Stimulated activated CD8-positive, alpha-beta memory T cell treated with anti-CD3 and anti-CD28 coated beads, Interleukin-12 subunit alpha, Interleukin-12 subunit beta, amount 100 ng/mL, for 4 hours (primary cell): ENCODE measurements around the gene B4GALT2.
A peak's percentile ranks its signal among the peaks of the same experiment; 100 is the strongest.

Experiments used
- DNase-seq: peaks from one replicate; pipeline ENCODE4 v3.0.0-alpha.2; 2020; ENCODE audit warnings: low read depth

Gene B4GALT2, protein sequence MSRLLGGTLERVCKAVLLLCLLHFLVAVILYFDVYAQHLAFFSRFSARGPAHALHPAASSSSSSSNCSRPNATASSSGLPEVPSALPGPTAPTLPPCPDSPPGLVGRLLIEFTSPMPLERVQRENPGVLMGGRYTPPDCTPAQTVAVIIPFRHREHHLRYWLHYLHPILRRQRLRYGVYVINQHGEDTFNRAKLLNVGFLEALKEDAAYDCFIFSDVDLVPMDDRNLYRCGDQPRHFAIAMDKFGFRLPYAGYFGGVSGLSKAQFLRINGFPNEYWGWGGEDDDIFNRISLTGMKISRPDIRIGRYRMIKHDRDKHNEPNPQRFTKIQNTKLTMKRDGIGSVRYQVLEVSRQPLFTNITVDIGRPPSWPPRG

DNA sequence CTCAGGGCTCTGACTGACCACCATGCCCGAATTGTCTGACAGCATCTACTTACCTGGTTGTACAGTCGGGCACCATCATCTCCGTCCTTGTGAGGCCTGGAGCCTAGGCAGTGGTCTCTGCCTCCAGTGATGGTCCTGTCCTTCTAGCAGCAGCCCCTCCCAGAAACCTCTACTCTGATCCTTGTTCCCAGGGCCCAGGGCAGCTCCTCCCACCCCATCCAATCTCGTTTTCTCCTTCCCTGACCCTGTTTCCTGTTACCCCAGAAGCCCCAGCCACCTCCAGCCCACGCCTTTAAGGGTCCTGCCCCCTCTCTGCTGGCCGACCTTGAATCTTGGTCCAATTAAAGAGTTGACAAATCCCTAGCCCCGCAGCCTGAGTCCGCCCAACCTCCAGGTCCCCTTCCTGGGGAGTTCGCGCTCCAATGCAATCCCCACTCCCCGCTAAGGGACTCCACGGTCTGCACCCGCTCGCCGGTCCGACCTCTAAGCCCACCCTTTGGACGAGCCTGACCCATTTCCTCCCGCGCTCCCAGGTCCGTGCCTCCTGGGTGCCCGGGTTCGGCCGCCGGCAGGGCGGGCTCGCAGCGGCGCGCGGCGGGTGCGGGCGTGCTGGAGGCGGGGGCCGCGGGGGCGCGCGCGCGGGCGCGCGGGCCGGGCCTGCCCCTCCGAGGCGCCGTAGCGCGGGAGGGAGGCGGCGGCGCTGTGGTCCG, at the start of gene B4GALT2:
Gene B4GALT2, plus strand, starts transcription at position 660 of the 710 bp plus-strand sequence. CDS start 1,951 bp downstream, outside the sequence.
- DNase-seq, result peak; percentile 21

DNA sequence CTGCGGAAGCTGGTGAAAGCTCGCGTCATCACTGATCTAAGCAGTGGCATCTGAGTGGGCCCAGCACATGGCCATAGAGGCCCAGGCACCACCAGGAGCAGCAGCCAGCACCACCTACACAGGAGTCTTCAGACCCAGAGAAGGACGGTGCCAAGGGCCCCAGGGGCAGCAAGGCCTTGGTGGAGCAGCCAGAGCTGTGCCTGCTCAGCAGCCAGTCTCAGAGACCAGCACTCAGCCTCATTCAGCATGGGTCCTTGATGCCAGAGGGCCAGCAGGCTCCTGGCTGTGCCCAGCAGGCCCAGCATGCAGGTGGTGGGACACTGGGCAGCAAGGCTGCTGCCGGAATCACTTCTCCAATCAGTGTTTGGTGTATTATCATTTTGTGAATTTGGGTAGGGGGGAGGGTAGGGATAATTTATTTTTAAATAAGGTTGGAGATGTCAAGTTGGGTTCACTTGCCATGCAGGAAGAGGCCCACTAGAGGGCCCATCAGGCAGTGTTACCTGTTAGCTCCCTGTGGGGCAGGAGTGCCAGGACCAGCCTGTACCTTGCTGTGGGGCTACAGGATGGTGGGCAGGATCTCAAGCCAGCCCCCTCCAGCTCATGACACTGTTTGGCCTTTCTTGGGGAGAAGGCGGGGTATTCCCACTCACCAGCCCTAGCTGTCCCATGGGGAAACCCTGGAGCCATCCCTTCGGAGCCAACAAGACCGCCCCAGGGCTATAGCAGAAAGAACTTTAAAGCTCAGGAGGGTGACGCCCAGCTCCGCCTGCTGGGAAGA, 48.7 kb upstream of the B4GALT2 start:
- DNase-seq, result no peak

DNA sequence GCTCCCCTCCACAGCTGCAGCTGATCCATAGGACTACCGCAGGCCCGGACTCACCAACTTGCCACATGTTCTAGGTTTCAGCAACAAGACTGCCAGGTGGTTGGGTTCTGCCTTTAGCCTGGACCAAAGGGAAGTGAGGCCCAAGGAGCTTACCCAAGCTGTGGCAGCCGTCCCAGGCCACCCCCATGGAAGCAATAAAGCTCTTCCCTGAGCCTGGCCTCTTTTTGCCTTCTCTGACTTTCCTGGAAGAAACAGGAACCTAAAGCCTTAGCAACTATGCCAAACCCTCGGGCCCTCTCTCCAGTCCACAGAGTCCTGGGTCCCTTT, 48.1 kb upstream of the B4GALT2 start:
- DNase-seq, result no peak

DNA sequence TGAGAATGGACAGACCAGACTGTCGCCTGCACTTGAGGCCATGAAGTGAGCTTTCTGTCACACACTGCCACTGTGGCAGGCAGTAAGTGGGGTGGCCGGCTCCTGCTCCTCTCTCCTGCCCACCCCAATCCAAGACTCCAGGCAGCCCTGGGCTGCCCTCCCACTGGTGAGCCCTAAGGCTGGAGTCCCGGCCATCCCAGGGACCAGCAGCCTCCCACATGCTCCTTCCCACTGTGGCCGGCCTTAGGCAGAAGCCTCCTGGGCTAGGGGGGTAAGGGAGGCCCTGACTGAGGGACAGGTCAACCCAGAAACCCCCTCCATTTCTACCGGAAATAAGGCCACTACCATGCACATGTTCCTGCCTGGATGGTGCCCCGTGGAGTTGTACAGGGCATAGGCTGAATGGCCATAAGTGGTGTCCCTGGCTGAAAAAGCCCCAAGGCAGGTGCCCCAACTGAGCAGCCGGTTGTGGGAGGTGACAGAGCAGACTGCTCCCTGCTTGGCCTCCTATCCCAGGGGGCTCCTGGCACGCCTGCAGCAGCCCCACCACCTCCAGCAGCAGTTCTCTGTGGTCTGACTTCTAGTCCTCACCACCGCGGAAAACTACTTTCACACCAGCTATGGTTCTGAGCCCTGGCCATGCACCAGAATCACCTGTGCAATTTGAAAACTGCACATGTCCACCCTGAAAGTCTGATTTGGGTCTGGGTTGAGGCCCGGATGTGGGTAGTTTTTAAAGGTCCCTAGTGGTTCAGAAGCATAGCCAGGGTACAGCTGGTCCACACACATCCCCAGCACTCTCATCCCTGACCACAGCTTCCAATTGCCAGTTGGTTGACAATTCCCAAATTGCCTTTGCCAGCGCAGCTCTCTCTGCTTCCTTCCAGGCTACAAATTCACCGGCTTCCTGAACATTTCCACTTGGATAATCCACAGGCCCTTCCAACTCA, 47.0 kb upstream of the B4GALT2 start:
- no peak for DNase-seq

DNA sequence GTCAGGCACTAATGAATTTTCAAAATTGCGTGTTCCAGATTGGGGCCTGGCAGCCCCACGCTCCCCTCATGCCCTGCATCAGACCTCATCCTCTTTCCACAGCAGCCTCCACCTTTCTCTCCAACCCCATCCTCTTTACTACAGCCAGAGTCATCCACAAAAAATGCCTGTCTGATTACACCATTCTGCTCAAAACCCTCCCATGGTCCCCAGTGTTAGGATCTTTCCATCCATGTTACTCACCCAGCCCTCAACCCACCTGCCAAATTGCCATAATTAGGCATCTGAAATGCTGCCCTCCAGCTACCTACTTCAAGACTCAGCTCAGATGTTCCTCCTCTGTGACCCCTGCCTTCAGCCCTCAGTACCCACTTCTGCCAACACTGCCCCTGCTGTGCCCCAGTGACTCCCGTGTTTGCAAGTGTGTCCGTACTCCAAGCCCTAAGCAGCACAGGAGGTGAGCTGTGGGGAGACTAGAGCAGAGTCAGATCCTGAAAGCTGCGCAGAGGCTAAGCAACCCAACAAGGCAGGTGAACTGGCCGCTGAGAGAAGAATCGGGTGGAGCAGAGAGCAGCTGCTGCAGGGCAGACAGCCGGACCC, 46.1 kb upstream of the B4GALT2 start:
- no peak for DNase-seq

DNA sequence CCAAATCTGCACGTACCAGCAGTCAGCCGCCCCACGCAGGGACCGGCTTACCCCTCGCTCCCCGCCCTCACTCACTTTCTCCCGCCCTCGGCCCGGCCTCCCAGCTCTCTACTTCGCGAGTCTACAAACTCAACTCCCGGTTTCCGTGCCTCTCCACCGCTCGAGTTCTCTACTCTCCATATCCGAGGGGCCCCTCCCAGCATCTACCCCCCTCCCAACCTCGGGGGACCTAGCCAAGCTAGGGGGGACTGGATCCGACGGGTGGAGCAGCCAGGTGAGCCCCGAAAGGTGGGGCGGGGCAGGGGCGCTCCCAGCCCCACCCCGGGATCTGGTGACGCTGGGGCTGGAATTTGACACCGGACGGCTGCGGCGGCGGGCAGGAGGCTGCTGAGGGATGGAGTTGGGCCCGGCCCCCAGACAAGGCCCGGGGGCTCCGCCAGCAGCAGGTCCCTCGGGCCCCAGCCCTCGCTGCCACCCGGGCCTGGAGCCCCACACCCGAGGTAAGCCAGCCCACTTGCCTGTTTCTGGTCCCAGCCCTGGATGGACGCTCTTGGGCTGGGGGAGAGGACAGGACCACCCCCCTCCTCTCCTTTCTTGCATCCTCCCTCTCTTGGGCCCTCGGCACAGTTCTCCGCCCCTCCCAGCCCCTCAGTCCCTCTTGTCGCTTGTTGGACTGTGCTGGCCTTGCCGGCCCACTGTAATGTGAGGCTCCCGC, 45.5 kb upstream of the B4GALT2 start, which contains the start of gene ARTN:
Gene ARTN, plus strand, starts transcription at position 416 of the 715 bp plus-strand sequence. CDS start 1,856 bp downstream, outside the sequence.
- no peak for DNase-seq

DNA sequence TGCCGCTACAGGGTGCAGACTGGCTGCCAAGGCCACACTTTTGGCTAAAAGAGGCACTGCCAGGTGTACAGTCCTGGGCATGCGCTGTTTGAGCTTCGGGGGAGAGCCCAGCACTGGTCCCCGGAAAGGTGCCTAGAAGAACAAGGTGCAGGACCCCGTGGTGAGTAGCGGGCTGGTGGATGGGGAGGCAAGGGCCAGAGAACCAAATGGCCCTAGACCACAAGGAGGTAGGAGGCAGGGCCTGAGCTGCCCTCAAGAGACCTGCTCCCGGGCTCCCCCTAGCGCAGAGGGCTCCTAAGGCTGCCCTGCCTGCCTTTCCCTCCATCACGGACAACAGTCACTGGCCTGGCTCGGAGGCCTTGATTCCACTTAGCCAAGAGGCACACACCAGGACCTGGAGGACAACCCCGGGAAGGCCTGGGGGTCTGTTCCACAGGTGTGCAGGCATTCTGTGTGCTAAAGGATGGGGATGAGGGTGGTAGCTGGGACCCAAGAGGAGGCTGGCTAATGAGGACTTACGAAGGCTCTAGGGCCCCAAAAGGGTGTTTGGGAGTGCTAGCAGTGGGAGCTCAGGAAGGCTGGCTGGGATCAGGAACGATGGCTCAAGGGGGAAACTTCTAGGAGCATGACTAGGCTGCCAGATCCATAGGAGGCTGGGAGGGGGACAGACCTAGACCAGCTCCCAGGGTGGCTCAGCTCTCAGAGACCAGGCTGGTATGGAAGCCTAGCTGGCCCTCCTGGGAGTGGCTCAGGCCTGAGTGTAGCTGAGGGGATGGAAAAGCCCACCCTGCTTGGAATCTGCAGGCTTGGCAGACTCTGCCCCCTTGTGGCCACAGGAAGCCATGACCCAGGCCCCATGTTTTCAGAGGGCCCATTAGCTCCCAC, 44.7 kb upstream of the B4GALT2 start:
- no peak for DNase-seq

DNA sequence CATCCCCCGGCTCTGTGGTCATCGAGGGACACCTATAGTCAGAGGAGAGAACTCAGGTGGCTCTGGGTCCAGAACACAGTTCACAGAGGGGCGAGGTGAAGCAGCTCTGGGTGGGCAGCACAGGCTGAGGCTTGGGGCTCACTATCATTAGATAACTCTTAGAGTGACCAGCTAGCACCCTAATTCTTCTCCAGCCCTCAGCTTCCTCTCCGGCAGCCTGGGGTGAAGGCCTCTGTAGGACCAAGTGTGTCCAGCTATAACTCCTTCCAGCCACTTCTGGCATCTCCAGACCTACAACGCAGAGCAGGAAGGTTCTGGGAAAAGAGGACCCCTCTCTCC, 44.1 kb upstream of the B4GALT2 start:
- no peak for DNase-seq

DNA sequence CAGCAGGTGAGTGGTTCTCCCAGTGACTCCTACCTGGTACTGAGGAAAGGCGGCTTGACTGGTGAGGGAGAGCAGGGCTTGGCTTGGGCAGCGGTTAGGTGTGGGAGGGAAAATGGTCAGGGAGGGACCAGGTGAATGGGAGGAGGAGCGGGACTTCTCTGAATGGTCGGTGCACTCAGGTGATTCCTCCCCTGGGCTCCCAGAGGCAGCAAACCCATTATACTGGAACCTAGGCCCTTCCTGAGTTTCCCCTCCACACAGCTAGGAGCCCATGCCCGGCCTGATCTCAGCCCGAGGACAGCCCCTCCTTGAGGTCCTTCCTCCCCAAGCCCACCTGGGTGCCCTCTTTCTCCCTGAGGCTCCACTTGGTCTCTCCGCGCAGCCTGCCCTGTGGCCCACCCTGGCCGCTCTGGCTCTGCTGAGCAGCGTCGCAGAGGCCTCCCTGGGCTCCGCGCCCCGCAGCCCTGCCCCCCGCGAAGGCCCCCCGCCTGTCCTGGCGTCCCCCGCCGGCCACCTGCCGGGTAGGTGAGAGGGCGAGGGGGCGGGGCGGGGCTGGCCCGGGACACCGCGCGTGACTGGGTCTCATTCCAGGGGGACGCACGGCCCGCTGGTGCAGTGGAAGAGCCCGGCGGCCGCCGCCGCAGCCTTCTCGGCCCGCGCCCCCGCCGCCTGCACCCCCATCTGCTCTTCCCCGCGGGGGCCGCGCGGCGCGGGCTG, 43.1 kb upstream of the B4GALT2 start:
- no peak for DNase-seq

DNA sequence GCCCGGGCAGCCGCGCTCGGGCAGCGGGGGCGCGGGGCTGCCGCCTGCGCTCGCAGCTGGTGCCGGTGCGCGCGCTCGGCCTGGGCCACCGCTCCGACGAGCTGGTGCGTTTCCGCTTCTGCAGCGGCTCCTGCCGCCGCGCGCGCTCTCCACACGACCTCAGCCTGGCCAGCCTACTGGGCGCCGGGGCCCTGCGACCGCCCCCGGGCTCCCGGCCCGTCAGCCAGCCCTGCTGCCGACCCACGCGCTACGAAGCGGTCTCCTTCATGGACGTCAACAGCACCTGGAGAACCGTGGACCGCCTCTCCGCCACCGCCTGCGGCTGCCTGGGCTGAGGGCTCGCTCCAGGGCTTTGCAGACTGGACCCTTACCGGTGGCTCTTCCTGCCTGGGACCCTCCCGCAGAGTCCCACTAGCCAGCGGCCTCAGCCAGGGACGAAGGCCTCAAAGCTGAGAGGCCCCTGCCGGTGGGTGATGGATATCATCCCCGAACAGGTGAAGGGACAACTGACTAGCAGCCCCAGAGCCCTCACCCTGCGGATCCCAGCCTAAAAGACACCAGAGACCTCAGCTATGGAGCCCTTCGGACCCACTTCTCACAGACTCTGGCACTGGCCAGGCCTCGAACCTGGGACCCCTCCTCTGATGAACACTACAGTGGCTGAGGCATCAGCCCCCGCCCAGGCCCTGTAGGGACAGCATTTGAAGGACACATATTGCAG, 42.4 kb upstream of the B4GALT2 start:
- no peak for DNase-seq

DNA sequence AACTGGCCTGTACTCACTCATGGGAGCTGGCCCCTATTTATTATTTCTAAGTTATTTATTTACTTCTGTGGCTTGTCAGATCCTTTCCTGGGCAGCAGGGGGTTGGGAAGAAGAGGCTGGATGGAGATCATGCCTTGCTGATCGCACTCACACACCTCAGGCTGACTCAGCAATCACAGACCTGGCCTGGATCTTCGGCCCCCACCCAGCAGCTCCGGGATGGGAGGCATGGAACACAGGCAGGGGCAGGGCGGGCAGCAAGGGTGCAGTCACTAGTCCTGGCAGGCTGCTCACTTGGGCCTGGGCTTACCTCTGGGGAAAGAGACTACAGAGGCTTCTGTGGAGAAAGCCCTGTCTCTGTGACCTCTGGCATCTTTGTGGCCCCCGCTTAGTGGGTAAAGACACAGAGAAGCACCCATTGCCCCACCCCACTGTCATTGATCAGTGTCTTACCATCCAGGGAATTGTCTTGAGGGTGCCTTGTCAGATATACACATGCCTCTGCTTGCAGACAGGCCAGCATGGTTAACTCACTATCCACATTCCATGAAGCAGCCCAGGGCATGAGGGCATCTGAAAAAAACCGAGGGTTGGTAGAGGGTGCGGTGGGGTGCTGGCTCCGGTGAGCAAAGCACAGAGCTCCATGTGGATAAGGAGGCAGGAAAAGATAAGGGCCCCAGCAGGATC, 41.7 kb upstream of the B4GALT2 start:
- DNase-seq, result no peak

DNA sequence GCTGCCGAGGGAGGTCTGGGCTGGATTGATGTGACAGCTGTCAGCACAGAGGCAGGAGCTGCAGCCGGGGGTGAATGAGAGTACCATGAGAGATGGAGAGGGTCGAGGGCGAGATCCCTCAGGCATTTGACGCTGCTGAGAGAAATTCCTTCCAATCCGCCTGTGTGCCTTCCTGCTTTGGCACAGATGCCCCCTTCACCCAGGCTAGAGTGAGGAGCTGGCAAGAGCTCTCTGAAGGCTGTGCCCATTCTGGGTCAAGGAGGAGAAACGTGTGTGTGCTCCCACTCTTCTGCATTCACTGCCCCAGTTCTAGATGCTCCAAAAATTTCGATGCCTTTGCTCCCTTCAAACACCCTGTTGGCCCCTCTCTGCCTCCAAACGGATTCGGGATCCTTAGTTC, 40.6 kb upstream of the B4GALT2 start:
- DNase-seq, result no peak

DNA sequence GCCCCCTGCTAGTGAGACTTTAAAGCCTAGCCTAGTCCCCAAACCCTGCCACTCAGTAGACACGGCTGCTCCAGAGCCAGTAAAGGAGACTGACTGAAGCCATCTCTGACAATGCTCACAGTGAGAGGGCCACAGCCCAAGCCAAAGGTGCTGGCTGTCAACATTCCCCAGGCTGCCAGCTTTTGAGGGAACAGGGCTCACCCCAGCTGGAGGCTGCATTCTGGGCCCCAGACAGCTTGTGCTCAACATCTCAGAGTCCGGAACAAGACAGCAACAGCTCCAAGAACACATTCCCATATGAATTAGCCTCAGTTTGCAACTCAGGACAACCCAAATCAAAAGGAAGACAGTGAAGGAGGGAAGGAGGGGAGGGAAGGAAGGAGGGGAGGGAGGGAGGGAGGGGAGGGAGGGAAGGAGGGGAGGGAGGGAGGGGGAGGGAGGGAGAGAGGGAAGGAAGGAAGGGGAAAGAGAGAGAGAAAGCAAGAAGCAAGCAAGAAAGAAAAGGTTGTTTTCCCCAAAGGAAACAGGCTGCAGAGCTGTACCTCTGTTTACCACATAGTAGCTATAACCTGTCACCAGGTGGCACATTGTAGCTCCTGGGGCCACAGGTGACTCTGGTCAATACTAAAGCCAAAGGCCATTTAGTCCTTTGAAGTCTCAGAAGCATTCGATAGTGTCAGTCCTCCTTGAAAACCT, 40.0 kb upstream of the B4GALT2 start:
- no peak for DNase-seq

DNA sequence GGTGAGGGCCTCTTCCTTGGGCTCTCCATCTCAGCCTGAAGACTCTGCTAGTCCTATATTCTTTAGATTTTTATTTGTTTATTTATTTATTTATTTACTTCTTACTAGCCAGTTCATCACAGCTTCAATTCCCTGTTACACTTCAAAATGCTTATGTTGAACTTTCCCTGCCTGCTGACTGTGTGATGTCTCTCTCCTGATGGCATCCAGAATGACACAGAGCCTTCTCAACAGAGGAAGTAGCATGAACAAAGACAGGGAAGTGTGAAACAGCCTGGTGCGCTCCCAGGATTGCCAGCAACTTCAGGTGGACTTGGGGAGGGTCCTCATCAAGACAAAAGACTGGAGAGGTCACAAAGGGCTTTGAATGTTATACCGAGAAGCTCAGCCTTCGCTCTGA, 36.6 kb upstream of the B4GALT2 start:
- no peak for DNase-seq

DNA sequence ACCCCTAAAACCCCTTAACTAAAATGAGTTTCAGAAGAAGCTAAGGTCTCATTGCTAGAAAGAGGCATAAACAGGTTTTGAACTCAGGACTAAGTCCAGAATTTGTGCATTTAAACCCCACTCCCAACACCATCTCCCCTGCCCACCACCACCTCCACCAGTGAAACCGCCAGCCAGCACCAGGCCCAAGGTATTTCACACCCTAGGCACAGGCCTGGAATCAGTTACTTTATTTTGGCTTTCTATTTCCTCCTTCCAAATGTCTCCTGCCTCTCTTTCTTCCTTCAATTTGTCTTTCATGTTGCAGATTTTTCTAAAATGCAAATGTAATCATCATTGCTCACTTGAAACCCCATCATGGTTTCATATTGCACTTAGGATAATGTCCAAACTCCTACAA, 34.1 kb upstream of the B4GALT2 start:
- DNase-seq, result no peak

DNA sequence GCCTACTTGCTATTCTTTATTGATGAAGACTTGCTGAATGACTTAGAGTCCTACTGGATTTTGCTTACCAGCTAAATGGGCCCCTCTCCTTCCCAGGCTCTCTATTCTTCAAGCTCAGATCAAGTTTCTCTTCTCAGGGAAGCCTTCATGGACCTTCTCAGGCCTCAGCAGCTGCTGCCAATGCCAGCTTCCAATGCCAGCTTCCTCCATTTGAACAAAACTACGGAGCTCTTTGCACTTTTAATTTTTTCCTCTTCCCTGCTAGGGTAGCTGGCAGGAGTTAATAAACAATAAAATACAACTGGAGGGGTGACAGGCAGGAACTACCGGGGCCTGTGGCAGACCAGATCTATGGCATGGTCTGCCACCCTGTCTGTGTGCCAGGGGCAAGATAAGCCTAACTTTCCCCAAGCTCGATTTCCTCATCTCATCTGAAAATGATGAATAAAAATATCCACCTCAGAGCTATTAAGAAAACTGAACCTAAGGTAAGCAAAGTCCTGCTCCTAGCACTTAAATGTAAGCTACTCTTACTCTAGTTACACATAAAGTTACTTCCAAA, 33.3 kb upstream of the B4GALT2 start:
- DNase-seq, result no peak
